ENCODE data around the gene GAB2. TPM values are rescaled to one million over a fixed set of nuclear protein-coding genes. Genes with fewer than 3 reads are reported as not detected.

GAB2 gene
- total and polyA plus RNA-seq, 10 of the 15 experiments (the other 5 are each of a cell fraction or from before 2014, with no cell fraction given) = 0.69 to 12.6 (median 3.8) TPM

- 59% methylated on average over 3 of the region's 3 CpGs for WGBS (ENCODE audit: insufficient coverage, insufficient replicate concordance, low lambda C conversion rate, missing lambda C conversion rate)
- no peak overlapping the region for H3K27ac ChIP-seq (ENCODE audit: control insufficient read depth, insufficient read depth)
- H4K20me1 ChIP-seq (ENCODE audit: control insufficient read depth, insufficient read depth) = no peaks in the 10 kb centered on the region
- intact Hi-C loops (cut with micrococcal nuclease; ENCODE audit: unreplicated experiment) = no loop called here
- peaks cover 15% of the 10 kb centered on the region for H3K4me1 ChIP-seq (ENCODE audit: control insufficient read depth, insufficient read depth, low read length)
- no TSS peak for BruUV-seq (replicated peaks)
- H3K36me3 ChIP-seq (ENCODE audit: control insufficient read depth in 2 of 2, insufficient read depth in 2 of 2, low read length in 1 of 2) = no peaks in the 10 kb centered on the region
- ChIA-PET POLR2A (no interaction called here), SMC1A (ENCODE audit: uncharacterized antibody, unreplicated experiment) (interaction anchor here (1.0 to 1.1 kb wide), 2 partner anchors 19 to 102 kb away, joined by 3 read pairs; no protein-coding TSS in a partner anchor), RAD21 (ENCODE audit: unreplicated experiment) (no interaction called here), CTCF (no interaction called here)
- in situ Hi-C loops (cut with MboI) = no loop called here
- H3K9ac ChIP-seq (ENCODE audit: control insufficient read depth, insufficient read depth, low read length) = no peak overlapping the region
- no peak overlapping the region for H3K4me2 ChIP-seq (ENCODE audit: control insufficient read depth, insufficient read depth)
- ATAC-seq (no peak), DNase-seq (ENCODE audit: low read depth, low spot score) (no peak), FAIRE-seq (no peak)
- H3K4me3 ChIP-seq = no peak overlapping the region
- H3K9me3 ChIP-seq (replicated peaks; ENCODE audit: control insufficient read depth, insufficient read depth, low read length) = no peaks in the 10 kb centered on the region; the same call in 2 of the 3 replicates
- no peaks in the 10 kb centered on the region for H3K79me2 ChIP-seq (ENCODE audit: control insufficient read depth, insufficient read depth, low read length)
- TF ChIP-seq CREM (IDR thresholded peaks at IDR 0.05; ENCODE audit: low read depth) (no peak), SUZ12 (IDR thresholded peaks at IDR 0.05; ENCODE audit: unreplicated experiment) (no peak), EED (IDR thresholded peaks at IDR 0.05; ENCODE audit: low read depth) (no peak), MEF2B (IDR thresholded peaks at IDR 0.05; ENCODE audit: partially characterized antibody, poor library complexity, severe bottlenecking) (no peak), KLF5 (IDR thresholded peaks at IDR 0.05; ENCODE audit: partially characterized antibody) (no peak), FOXK2 (IDR thresholded peaks at IDR 0.05) (no peak), POLR2AphosphoS2 (IDR thresholded peaks at IDR 0.05; ENCODE audit: low read depth, low read length) (no peak), SREBF1 (IDR thresholded peaks at IDR 0.05; ENCODE audit: low read length) (no peak)
- H2AFZ ChIP-seq (ENCODE audit: control insufficient read depth, low read depth, low read length) = no peak overlapping the region
- no peaks in the 10 kb centered on the region for H3K27me3 ChIP-seq (replicated peaks in 1 of 2; ENCODE audit: control insufficient read depth in 2 of 2, insufficient read depth in 2 of 2, low read length in 1 of 2)
Observed at GRCh38 chr11:78330361-78330760, 87.3 kb downstream of the GAB2 start.

GRCh38 chr11:78327945-78328344, 89.7 kb downstream of the GAB2 start:
- Histone ChIP-seq H3K9ac (ENCODE audit: control insufficient read depth, insufficient read depth, low read length) (no peak overlapping the region), H3K4me2 (ENCODE audit: control insufficient read depth, insufficient read depth) (no peak overlapping the region), H4K20me1 (ENCODE audit: control insufficient read depth, insufficient read depth) (no peaks in the 10 kb centered on the region), H3K36me3 (ENCODE audit: control insufficient read depth in 2 of 2, insufficient read depth in 2 of 2, low read length in 1 of 2) (no peaks in the 10 kb centered on the region), H3K4me1 (ENCODE audit: control insufficient read depth, insufficient read depth, low read length) (peaks cover 34% of the 10 kb centered on the region), H2AFZ (ENCODE audit: control insufficient read depth, low read depth, low read length) (no peak overlapping the region), H3K79me2 (ENCODE audit: control insufficient read depth, insufficient read depth, low read length) (no peaks in the 10 kb centered on the region), H3K27ac (ENCODE audit: control insufficient read depth, insufficient read depth) (no peak overlapping the region), H3K9me3 (replicated peaks; ENCODE audit: control insufficient read depth, insufficient read depth, low read length) (no peaks in the 10 kb centered on the region; the same call in 2 of the 3 replicates), H3K4me3 (no peak overlapping the region), H3K27me3 (replicated peaks in 1 of 2; ENCODE audit: control insufficient read depth in 2 of 2, insufficient read depth in 2 of 2, low read length in 1 of 2) (no peaks in the 10 kb centered on the region)
- ChIA-PET RAD21 (ENCODE audit: unreplicated experiment) (no interaction called here), SMC1A (ENCODE audit: uncharacterized antibody, unreplicated experiment) (interaction anchor here (1.1 kb wide), 1 partner anchor 16 kb away, joined by 3 read pairs; no protein-coding TSS in a partner anchor), POLR2A (no interaction called here), CTCF (no interaction called here)
- WGBS (ENCODE audit: insufficient coverage, insufficient replicate concordance, low lambda C conversion rate, missing lambda C conversion rate) = 90% methylated on average over 6 of the region's 6 CpGs
- BruUV-seq (replicated peaks) = no TSS peak
- no peak for FAIRE-seq
- intact Hi-C loops (cut with micrococcal nuclease; ENCODE audit: unreplicated experiment) = no loop called here
- no peak for DNase-seq (ENCODE audit: low read depth, low spot score)
- ATAC-seq = no peak
- in situ Hi-C loops (cut with MboI) = no loop called here
- TF ChIP-seq, protein P1, sequence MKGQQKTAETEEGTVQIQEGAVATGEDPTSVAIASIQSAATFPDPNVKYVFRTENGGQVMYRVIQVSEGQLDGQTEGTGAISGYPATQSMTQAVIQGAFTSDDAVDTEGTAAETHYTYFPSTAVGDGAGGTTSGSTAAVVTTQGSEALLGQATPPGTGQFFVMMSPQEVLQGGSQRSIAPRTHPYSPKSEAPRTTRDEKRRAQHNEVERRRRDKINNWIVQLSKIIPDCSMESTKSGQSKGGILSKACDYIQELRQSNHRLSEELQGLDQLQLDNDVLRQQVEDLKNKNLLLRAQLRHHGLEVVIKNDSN (IDR thresholded peaks at IDR 0.05; ENCODE audit: borderline replicate concordance, extremely low read length, insufficient read depth, low read depth, low read length) = no peak
- no peak for TF ChIP-seq EP300 (IDR thresholded peaks at IDR 0.05; ENCODE audit: borderline replicate concordance in 1 of 2, control insufficient read depth in 1 of 2, low read depth in 2 of 2, low read length in 2 of 2)
- TF ChIP-seq ATF2 (IDR thresholded peaks at IDR 0.05; ENCODE audit: low read length) = no peak
- TF ChIP-seq NRF1 (conservative IDR thresholded peaks at IDR 0.05; ENCODE audit: low read depth, low read length) = no peak
- TF ChIP-seq SREBF1 (IDR thresholded peaks at IDR 0.05; ENCODE audit: low read length) = no peak
- TF ChIP-seq NFXL1 (IDR thresholded peaks at IDR 0.05; ENCODE audit: borderline replicate concordance) = no peak
- TF ChIP-seq GABPA (IDR thresholded peaks at IDR 0.05; ENCODE audit: low read depth) = no peak
- TF ChIP-seq ZBTB33 (IDR thresholded peaks at IDR 0.05) = no peak
